GM18507 (cell line): ENCODE results near the gene VPS37D.
"Not testable (repeated sequence)": the region's sequence is repeated elsewhere in the genome, so short reads cannot be mapped to it uniquely, and the experiment has no call there.

ENCODE experiments used
- DNase-seq: peaks from one replicate; pipeline ENCODE4 v3.0.0; 2011; ENCODE audit warnings: low read depth; ENCODE audit not compliant: insufficient read length; ENCODE audit errors: extremely low spot score
- FAIRE-seq: peaks from 2 replicates; lab custom pipeline; 2011; peaks lifted over from hg19 to GRCh38; lab: Jason Lieb, UNC

Gene VPS37D

DNA sequence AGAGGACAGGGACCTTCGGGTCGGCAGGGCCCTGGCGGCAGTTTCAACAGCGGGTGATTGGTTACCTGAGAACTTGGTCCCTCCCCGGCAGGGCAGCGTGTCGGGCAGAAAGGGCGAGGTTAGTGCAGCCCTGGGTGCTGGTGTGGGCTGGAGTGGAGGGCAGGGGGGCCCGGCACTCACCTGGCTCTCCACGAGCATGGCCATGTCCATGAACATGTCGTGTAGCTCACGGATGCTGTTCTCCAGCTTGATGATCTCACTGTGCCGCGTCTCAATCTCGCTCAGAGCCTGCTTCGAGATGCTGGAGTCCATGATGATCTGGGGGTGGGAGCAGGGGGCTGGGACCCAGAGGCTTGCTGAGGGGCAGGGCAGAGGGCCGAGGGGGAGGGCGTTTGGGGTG, 35.0 kb downstream of the VPS37D start:
- FAIRE-seq: no peak

GRCh38 chr7:73703225-73703624, 35.6 kb downstream of the VPS37D start:
- no peak for DNase-seq

More for the DNA sequence above, 35.0 kb downstream of the VPS37D start:
- DNase-seq: no peak

GRCh38 chr7:73703757-73704639, 36.4 kb downstream of the VPS37D start:
- no peak for DNase-seq
- FAIRE-seq: no peak

More at GRCh38 chr7:73703225-73703624, 35.6 kb downstream of the VPS37D start:
- no peak for FAIRE-seq

DNA sequence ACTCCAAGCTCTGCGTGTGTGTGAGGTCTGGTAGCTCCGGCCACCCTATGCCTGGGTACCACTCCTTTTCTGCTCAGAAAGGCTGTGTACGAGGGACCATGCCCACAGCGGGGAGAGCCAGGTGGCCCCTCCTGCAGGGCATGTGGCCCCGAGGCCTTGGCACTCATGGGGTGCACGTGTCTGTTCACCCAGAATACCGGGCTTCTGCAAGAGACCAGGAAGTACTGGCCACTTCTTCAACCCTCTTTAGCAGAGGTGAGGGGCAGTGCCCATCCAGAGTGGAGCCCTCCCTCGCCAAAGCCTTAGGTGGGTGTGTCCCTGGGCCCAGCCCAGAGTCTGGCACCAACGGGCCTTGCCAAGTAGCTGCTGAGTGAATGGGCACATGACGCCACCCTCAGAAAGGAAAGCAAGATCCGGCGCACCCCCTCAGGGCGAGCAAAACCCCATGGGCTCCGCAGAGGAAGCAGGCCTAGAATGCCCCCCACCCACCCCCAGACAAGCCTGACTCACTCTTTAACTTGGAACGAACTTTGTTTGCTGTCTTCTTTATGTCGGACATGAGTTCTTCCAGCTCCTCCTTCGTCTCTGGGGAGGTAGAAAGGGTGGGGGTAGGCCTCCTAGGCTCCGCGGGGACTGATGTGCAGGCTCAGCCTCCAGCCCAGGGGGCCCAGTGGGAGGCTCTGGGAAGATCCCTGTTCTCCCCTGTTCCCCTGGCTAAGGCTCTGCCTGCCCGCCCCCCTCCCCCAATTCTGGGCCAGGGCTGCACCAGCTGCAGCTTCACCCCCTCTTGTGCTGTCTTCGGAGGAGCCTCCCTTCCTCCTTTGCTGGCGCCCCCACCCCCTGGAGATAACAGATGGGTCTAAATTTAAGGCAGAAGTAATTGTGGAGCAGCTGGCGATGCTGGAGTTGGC, 37.3 kb downstream of the VPS37D start:
- DNase-seq (no peak), FAIRE-seq (no peak)

- FAIRE-seq: no peak
- no peak for DNase-seq
Measured at GRCh38 chr7:73705551-73705920, 37.9 kb downstream of the VPS37D start.

GRCh38 chr7:73706126-73707044, 38.8 kb downstream of the VPS37D start:
- FAIRE-seq (no peak), DNase-seq (no peak)

GRCh38 chr7:73707045-73707631, 39.5 kb downstream of the VPS37D start:
- FAIRE-seq: no peak
- DNase-seq: no peak

DNA sequence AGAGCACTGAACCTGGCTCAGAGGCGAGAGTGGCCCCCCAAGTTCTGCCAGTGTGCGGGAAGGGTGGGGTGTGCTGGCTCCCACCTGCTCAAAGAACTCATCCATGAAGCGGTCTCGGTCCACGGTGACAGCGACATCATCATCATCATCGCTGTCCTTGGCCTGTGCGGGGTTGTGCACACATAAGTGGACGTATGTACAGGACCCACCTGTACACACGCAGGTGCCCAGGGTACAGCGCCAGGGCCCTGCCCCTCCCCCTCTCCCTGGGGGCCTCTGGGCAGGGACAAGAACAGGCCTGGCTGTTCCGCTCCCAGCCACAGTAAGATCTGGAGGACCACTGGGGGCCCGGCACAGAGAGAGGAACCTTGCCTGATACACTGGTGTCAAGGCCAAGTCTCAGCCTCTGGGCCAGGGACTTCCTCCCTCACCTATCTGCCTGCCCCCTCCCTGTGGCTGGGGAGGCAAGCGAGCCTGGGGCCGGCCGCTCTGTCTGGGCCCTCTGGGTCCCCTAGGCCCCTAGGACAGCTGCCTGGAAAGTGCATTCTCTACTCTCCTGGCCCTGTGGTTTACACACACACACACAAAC, 41.4 kb downstream of the VPS37D start:
- DNase-seq: no peak
- no peak for FAIRE-seq

DNA sequence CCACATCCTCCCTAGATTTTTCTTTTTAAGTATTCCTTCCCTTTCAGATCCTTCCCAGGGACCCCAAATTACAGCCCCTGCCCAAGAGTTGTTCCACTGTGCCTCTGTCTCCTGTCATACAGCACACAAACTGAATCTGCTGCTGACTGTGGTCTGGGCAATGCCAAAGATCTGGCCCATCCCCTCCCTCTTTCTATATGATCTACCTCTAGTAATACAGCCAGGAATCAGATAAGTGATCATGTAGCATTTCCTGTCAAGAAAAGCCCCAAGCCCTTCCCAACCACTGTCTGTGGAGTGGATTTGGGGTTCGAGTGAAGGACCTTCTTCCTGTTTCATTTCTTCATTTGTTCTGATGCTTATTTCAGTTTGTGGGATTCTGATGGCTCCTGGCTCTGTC, 45.1 kb downstream of the VPS37D start:
- no peak for DNase-seq
- FAIRE-seq: no peak

DNA sequence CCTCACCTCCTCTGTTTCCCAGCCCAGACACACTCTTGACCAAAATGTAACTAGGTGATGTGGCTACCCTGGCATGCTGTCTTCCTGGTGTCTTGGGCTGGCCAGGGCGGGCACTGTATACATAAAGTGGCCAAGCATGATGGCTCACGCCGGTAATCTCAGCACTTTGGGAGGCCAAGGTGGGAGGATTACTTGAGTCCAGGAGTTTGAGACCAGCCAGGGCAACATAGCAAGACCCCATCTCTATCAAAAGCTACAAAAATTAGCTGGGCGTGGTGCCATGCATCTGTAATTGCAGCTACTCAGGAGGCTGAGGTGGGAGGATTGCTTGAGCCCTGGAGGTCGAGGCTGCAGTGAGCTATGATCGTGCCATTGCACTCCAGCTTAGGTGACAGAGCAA, 45.7 kb downstream of the VPS37D start:
- not testable (repeated sequence) for FAIRE-seq

GRCh38 chr7:73715648-73716317, 48.2 kb downstream of the VPS37D start:
- DNase-seq (no peak), FAIRE-seq (no peak)

More for the DNA sequence above, 45.7 kb downstream of the VPS37D start:
- not testable (repeated sequence) for DNase-seq

- DNase-seq (no peak), FAIRE-seq (no peak)
Measured at GRCh38 chr7:73716318-73716890, 48.8 kb downstream of the VPS37D start.

GRCh38 chr7:73717025-73717807, 49.6 kb downstream of the VPS37D start:
- DNase-seq (no peak), FAIRE-seq (no peak)

- no peak for DNase-seq
- FAIRE-seq: no peak
Measured at GRCh38 chr7:73717991-73718405, 50.4 kb downstream of the VPS37D start.

DNA sequence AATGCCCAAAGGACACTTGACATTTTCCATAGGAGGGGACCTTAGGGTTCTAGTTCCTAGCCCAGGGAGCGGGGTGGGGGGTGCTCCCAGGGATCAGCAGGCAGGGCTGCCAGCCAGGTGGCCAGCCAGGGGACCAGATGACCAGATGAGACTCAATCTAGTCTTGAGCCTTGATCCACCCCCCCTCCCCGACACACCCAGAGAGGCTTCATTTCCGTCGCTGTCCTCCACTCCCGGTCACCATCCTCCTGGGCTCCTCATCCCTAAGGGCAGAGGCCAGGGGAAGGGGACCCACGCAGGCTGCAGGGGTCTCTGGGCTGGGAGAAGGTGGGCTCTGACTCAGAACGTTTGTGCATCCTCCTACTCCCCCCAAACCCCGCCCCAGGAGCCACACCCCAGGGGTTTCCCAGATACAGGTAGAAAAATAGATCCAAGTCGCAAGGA, 50.8 kb downstream of the VPS37D start:
- no peak for DNase-seq
- no peak for FAIRE-seq

DNA sequence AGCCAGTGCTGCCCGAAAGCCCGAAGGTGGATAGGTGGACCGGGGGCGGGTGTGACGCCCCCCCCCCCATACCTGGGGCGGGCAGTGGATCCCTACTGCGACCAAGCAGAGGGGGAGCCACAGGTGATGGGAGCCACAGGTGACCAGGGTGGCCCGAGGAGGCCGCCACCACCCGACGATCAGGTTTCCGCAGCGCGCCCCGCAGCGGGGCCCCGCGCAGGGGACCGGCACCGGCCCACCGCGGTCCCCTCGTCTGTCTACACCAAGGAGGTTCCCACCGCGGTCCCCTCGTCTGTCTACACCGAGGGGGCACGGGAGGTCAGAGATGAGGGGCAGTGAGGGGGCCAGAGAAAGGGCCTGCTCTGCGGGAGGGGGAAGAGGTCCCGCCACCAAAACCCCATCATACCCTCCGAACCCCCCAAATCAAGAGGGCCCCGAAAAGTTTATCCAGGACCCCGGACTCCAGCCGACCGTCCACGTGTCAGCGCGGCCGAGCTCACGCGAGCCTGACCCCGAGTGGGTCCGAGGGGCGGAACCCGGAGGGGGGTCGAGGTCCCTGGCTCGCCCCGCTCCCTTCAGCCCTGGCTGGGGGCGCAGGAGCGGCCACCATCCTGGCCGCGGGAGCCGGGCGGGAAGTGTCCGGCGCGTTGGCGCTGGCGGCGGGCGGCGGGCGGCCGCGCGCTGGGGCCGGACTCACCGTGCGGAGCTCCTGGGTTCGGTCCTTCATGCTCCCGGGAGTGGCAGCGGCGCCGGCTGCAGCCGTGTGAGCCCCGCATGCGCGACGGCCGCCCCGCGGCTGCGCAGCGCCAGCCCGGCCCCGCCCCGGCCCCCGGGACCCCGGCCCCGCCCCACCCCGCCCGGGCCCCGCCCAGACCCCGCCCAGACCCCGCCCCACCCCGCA, 51.5 kb downstream of the VPS37D start, which contains the start of gene STX1A:
Gene STX1A (minus strand): TSS at position 765 of the 901 bp plus-strand sequence. CDS start 38 bp downstream, at position 727.
- DNase-seq (peak; percentile 85), FAIRE-seq (no peak)
